Parathyroid adenoma (tissue), 2 donors: ENCODE measurements around the gene MAPK11.

Source experiments
- H2AFZ ChIP-seq: fragments of 300-600 bp; sonication (generic); one replicate; pipeline ENCODE4 v1.7.0; 2017; ENCODE audit warnings: antibody characterized with exemption, mild to moderate bottlenecking
- H3K27ac ChIP-seq: fragments of 300-600 bp; sonication (generic); one replicate; pipeline ENCODE4 v1.7.0; 2017
- H3K27me3 ChIP-seq: fragments of 300-600 bp; sonication (generic); one replicate; pipeline ENCODE4 v1.7.0; 2017; ENCODE audit warnings: low read length; ENCODE audit not compliant: control insufficient read depth, insufficient read depth
- H3K36me3 ChIP-seq: fragments of 300-600 bp; sonication (generic); one replicate; pipeline ENCODE4 v1.7.0; 2017; ENCODE audit warnings: low read length; ENCODE audit not compliant: control insufficient read depth, insufficient read depth
- H3K4me1 ChIP-seq: fragments of 300-600 bp; sonication (generic); one replicate; pipeline ENCODE4 v1.7.0; 2017; ENCODE audit warnings: control low read depth
- H3K4me2 ChIP-seq: fragments of 300-600 bp; sonication (generic); one replicate; pipeline ENCODE4 v1.7.0; 2017; ENCODE audit warnings: low read length
- H3K4me3 ChIP-seq: fragments of 300-600 bp; sonication (generic); one replicate; pipeline ENCODE4 v1.7.0; 2017; ENCODE audit warnings: low read depth, low read length
- H3K79me2 ChIP-seq: fragments of 300-600 bp; sonication (generic); one replicate; pipeline ENCODE4 v1.7.0; 2017; ENCODE audit warnings: control low read depth
- H3K9ac ChIP-seq: fragments of 300-600 bp; sonication (generic); one replicate; pipeline ENCODE4 v1.7.0; 2017; ENCODE audit warnings: mild to moderate bottlenecking
- H3K9me3 ChIP-seq: fragments of 300-600 bp; sonication (generic); one replicate; pipeline ENCODE4 v1.7.0; 2017; ENCODE audit warnings: low read length; ENCODE audit not compliant: control insufficient read depth
- TF ChIP-seq, protein P1 (sequence below): fragments of 300-600 bp; sonication (generic); IDR thresholded peaks from one replicate; pipeline ENCODE4 v1.7.0; 2017; ENCODE audit warnings: antibody characterized with exemption, mild to moderate bottlenecking
- donor health status: primary hyperparathyroidism.

MAPK11 gene

DNA sequence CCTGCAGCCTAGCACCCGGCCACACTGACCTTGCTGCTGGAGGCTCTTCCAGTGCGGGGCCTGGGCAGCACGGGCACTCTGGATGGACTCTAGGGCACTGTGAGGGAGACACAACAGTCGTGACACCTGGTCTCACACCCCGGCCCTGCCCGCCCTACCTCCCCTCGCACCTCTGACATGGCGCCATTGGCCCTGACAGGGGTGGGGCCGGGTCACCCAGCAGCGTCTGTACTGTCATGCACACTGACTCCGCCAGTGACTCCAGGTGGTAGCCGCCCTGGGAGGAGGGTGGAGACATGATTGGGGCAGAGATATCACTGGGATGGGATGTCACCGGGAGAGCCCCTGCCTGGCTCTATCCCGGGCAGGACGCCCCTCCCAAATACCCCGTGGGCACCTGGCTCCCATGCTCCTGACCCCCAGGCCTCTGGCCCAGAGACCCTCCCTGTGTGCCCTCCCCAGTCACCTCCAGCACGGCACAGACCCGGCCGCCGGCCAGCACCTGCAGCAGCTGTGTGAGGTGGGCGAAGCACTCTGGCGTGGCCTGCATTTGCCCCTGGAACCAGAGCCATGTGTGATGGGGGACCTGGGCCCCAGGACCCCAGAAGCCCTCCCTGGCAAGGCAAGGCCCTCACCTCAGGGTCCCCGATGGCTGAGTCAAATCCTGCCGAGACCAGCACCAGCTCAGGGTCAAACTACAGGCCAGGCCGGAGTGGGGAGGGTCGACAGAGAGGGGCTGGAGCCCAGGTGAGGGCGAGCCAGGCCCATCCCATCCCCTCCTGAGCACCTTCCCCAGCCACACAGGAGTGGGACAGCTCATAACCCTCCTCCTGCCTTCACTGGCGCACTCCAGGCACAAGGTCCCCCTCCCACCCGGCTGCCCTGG is 21.7 kb downstream of the MAPK11 start:
- Histone ChIP-seq H3K27me3 (no peaks in the 10 kb centered on the region), H3K9ac (no peak overlapping the region), H3K4me3 (no peak overlapping the region), H3K36me3 (no peaks in the 10 kb centered on the region), H3K9me3 (no peaks in the 10 kb centered on the region), H2AFZ (no peak overlapping the region), H3K4me1 (peaks cover 6% of the 10 kb centered on the region), H3K79me2 (peaks cover 6% of the 10 kb centered on the region), H3K4me2 (no peak overlapping the region), H3K27ac (no peak overlapping the region)
- TF ChIP-seq, protein P1, sequence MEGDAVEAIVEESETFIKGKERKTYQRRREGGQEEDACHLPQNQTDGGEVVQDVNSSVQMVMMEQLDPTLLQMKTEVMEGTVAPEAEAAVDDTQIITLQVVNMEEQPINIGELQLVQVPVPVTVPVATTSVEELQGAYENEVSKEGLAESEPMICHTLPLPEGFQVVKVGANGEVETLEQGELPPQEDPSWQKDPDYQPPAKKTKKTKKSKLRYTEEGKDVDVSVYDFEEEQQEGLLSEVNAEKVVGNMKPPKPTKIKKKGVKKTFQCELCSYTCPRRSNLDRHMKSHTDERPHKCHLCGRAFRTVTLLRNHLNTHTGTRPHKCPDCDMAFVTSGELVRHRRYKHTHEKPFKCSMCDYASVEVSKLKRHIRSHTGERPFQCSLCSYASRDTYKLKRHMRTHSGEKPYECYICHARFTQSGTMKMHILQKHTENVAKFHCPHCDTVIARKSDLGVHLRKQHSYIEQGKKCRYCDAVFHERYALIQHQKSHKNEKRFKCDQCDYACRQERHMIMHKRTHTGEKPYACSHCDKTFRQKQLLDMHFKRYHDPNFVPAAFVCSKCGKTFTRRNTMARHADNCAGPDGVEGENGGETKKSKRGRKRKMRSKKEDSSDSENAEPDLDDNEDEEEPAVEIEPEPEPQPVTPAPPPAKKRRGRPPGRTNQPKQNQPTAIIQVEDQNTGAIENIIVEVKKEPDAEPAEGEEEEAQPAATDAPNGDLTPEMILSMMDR = no peak

DNA sequence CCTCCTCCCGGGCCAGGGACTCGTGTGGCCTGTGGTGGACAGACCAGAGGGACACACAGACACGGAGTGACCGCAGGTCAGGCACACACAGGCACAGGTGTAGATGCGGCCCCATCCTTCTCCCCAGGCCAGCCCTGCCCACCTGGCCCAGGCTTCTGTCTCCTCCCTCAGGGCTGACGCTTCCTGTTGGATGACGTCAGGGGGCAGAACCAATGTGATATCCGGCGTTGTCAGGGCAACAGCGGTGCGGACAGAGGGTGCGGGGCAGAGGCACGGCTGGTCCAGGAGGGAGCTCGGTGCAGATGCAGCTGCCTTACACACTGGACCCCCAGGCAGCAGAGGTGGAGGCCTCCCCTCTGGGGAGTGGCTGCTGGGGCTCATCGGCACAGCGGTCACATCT is 22.4 kb downstream of the MAPK11 start:
- Histone ChIP-seq H3K4me3 (no peak overlapping the region), H3K79me2 (peaks cover 10% of the 10 kb centered on the region), H2AFZ (no peak overlapping the region), H3K36me3 (no peaks in the 10 kb centered on the region), H3K4me2 (no peak overlapping the region), H3K9me3 (no peaks in the 10 kb centered on the region), H3K27ac (no peak overlapping the region), H3K27me3 (no peaks in the 10 kb centered on the region), H3K4me1 (peaks cover 6% of the 10 kb centered on the region), H3K9ac (no peak overlapping the region)
- TF ChIP-seq, protein P1 = no peak

DNA sequence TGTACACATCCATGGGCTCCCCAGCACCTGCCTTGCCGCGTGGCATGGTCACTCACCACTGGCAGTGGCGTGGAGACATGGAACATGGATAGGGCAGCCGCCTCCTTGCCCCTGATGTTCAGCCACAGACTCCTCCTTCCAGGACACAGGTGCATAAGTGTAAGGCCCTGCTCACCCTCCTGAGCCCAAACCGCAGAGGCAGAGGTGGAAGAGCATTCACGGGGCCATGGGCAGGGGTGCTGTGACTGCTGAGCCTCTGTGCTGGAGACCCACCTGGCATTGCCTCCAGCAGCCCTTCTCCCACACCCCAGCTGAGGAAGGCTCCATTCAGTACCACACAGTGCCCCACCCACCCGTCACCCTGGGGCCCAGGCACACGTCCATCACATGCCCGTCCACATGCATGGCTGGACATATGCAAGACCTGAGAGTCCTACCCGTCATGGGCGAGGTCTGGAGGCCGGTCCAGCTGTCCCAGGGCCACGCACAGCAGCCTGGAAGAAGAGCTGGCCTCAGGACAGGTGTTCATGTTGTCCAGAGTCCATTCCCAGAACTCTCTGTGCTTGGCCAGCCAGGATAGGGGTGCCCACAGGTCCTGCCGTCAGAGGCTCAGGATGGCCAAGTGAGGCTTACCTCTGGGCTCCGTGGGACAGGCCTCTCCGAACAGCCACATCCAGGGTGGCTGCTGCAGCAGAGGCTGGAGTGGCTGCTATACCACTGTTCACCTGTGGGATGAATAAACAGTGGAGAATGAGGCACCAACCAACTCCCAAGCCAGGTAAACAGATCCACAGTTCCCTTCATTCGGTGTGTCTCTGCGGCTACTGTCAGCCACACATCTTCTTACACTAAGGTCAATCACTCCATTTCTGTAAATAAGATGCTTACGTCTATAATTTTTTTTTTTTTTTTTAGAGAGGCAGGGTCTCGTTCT is 23.7 kb downstream of the MAPK11 start:
- Histone ChIP-seq H3K9ac (no peak overlapping the region), H3K9me3 (no peaks in the 10 kb centered on the region), H3K4me2 (no peak overlapping the region), H3K27me3 (no peaks in the 10 kb centered on the region), H3K36me3 (no peaks in the 10 kb centered on the region), H3K4me3 (no peak overlapping the region), H3K79me2 (peaks cover 13% of the 10 kb centered on the region), H3K27ac (no peak overlapping the region), H2AFZ (no peak overlapping the region), H3K4me1 (peaks cover 4% of the 10 kb centered on the region)
- TF ChIP-seq, protein P1 = no peak

DNA sequence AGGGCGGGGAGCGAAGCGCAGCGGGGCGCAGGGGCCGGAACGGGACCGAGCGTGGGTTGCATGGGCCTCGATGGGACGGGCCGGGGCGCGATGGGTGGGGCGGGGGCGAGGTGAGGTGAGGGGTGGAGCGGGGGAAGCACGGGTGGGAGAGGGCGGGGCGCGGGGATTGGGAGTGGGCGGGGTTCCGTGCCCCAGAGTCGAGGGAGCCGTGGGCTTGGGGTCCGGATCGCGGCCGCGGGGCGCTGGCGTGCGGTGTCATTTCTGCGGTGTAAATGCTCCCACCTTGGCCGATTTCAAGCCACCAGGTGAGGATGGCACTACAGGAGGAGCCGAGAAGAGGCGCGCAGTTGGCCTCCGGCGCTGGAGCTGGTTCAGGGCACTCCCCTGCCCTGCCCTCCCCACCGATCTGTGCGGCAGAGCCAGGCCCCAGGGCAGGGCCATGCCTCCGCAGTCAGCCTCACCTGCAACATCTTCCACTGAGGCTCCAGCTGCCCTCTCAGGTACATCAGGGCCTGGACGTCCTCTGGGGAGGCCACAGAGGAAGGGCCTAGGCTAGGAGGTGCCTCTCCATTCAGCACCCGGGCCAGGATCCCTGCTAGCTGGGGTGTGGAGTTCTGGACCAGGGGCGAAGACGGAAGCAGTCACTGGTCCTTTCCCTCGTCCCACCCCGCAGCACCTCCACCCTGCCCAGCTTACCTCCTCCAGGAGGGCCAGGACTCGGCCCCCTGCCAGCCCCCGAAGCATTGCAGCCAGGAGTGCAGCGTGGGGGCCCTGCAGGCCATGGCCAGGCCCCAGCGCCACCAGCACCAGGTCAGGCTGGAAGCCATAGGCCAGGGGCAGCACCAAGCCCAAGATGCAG is 24.7 kb downstream of the MAPK11 start:
- H3K9me3 ChIP-seq = no peaks in the 10 kb centered on the region
- peaks cover 16% of the 10 kb centered on the region for H3K79me2 ChIP-seq
- H3K9ac ChIP-seq = no peak overlapping the region
- TF ChIP-seq, protein P1 = no peak
- H3K27me3 ChIP-seq = no peaks in the 10 kb centered on the region
- peak overlapping the region; percentile 89 for H2AFZ ChIP-seq
- peak overlapping the region; percentile 79 for H3K27ac ChIP-seq
- H3K4me2 ChIP-seq = peak overlapping the region; percentile 95
- no peaks in the 10 kb centered on the region for H3K36me3 ChIP-seq
- H3K4me1 ChIP-seq = peaks cover 2% of the 10 kb centered on the region
- peak overlapping the region; percentile 97 for H3K4me3 ChIP-seq
